GM18507 (cell line): ENCODE measurements around the gene CDH23.

Experiments
- DNase-seq: peaks from one replicate; pipeline ENCODE4 v3.0.0; 2011; ENCODE audit warnings: low read depth; ENCODE audit not compliant: insufficient read length; ENCODE audit errors: extremely low spot score
- FAIRE-seq: peaks from 2 replicates; lab custom pipeline; 2011; peaks lifted over from hg19 to GRCh38; lab: Jason Lieb, UNC

The CDH23 gene

GRCh38 chr10:71409516-71410104 lies 12.9 kb downstream of the CDH23 start:
- DNase-seq: no peak
- no peak for FAIRE-seq

GRCh38 chr10:71413581-71413980 lies 16.9 kb downstream of the CDH23 start:
- FAIRE-seq: no peak

GRCh38 chr10:71414359-71414758 lies 17.6 kb downstream of the CDH23 start:
- DNase-seq (no peak), FAIRE-seq (no peak)

More at GRCh38 chr10:71413581-71413980, 16.9 kb downstream of the CDH23 start:
- DNase-seq: no peak

- no peak for FAIRE-seq
- no peak for DNase-seq
Observed at GRCh38 chr10:71419002-71419540, 22.4 kb downstream of the CDH23 start.

DNA sequence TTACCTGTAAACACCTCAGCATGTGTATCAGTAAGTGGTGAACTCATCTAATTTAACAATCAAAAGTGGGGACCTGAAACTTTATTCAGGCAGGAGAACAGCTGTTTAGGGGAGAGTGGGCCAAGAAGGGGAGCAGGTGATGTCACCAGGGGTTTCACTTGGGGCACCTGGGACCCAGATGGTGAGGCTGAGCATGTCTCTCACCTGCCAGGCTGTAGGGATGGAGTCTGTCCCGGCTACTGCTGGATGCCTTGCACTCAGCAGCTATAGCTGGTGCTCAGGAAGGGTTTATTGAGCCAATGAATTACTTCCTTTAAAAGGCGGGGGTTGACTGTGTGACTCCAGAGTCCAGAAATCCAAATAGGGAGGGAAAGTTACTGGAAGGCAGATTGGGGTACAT lies 23.0 kb downstream of the CDH23 start:
- FAIRE-seq (no peak), DNase-seq (no peak)

DNA sequence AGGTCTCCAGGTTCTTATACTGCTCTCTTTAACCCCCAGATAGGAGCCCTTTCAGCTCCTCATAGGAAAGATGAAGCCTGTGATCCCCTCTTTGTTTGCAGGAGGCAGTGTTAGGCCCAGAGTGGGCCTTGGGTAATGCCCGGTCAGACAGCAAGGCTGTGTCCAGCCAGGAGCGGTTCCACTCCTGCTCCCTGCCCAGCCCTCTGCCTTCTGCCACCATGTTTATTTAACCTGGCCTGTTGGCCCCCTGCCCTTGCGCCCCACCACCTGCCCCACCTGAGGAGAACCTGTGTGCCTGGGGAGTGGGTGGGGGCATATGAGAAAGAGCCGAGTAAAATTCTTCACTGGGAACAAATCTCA lies 24.3 kb downstream of the CDH23 start:
- DNase-seq: no peak
- FAIRE-seq: no peak

GRCh38 chr10:71423250-71423649 lies 26.5 kb downstream of the CDH23 start:
- FAIRE-seq (no peak), DNase-seq (no peak)

DNA sequence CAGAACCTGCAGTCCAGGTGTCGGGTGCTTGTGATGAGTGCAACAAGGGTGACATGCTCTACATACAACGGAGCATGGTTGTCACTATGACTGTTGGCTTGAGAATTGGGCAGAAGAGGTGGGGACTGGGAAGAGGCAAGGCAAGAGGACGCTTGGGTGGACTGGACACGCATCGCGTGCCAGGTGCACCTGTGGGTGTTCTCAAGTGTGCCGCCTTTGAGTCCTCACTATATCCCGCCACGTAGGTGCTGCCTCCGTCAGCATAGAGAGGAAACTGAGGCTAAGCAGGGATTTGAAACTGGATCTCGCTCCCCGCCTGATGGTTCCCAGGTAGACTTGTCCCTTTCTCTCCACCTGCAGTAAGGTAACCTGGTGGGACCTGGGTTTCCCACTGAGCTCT lies 27.2 kb downstream of the CDH23 start:
- DNase-seq (no peak), FAIRE-seq (no peak)

DNA sequence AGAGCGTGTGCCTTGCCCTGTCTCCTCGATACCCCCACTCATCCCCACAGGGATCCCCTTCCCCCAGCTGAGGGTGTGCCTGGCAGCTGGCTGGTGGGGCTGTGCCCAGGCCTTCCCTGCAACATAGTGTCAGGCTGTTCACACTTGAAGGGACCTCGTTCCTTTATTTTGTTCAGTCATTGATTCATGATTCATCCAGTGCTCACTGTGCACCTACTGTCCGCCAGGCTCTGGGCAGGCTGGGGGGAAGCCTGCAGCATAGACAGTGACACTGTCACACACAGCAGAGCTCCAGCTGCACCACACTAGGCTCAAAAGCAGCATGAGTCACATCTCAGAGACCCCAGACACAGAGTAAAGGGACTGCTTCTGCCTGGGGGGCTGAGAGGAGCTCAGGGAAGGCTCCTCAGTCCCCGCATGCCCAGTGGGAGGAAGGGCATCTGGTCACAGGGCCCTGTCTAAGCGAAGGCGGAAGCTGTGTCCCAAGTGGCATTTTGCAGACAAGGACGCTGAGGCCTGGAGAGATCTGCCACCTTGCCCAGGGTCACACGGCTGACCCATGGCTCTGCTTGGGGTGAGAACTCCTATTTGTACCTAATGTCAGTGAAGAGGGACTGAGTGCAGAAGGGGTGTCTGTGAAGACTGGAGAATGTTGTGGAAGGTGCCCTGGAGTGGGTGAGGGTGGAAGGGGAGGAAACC lies 27.9 kb downstream of the CDH23 start:
- DNase-seq: no peak
- no peak for FAIRE-seq

DNA sequence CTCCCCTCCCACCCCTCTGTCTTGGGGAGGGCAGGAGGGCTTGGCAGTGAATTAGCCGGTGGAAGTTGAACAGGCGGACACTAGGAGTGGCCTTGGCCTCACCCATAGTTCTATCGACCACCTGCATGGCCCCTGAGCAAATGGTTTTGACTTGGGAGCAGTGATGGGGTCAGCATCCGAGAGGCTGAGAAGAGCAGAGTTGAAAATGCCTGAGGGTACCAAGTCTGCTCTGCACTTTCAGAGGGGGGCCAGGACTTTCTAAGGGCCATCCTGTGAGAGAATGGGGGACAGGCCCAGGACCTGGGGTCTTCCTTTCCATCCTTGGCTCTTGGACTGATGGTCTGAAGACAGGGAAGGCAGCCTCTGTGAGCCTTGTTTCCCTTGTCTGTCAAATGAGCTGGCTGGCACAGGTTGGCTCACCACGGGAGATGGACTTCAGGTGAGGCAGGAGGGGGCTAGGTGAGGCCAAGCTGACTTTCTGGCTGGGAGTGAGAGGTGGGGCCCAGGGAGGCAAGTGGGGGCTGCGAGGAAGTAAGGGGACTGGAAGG lies 29.4 kb downstream of the CDH23 start:
- FAIRE-seq: no peak
- DNase-seq: no peak

GRCh38 chr10:71427246-71427645 lies 30.5 kb downstream of the CDH23 start:
- DNase-seq: no peak
- FAIRE-seq: no peak

GRCh38 chr10:71429304-71429703 lies 32.6 kb downstream of the CDH23 start:
- DNase-seq: no peak

GRCh38 chr10:71429929-71430328 lies 33.2 kb downstream of the CDH23 start:
- DNase-seq (no peak), FAIRE-seq (no peak)

More at GRCh38 chr10:71429304-71429703, 32.6 kb downstream of the CDH23 start:
- FAIRE-seq: no peak

DNA sequence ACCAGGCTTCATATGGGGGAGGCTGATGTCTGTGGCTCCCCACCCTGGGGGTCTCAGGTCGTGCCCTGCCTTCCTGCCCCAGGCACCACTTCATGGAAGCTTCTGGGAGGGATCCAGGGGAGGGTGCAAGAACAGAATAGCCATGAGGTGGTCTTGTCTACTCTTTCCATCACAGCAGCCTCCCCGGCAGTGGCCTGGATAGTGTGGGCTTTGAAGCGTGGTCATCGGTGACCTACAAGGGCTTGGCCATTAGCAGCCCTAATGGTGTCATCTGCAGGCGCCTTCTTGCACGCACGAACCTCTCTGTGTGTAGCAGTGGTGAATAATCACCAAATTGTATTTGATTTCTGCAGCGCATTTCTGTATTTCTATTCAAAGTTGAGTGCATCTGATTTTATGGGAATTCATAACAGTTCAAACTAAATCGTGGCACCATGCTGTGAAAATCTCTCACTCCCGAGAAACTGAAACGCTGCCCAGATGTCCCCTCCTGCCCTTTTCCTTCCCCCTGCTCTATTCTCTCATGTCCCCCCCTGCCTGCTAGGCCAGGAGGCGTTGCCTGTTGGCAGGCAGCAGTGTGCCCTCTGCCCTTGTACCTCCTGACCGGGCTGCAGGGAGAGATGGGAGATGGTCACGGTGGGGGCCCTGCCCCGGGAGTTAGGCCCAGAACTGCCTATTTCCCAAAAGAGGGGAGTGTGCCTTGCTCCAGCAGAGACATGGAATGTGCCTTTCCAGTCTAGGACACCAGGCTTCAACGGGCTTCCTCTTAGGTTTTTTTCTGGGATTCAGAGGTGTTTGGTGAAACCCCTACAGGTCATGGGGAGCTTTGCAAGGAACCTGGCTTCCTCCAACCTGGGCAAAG lies 34.8 kb downstream of the CDH23 start:
- no peak for FAIRE-seq
- no peak for DNase-seq

- FAIRE-seq (no peak), DNase-seq (no peak)
Observed at GRCh38 chr10:71432101-71432905, 35.6 kb downstream of the CDH23 start.

GRCh38 chr10:71432956-71433767 lies 36.4 kb downstream of the CDH23 start:
- DNase-seq (no peak), FAIRE-seq (no peak)

DNA sequence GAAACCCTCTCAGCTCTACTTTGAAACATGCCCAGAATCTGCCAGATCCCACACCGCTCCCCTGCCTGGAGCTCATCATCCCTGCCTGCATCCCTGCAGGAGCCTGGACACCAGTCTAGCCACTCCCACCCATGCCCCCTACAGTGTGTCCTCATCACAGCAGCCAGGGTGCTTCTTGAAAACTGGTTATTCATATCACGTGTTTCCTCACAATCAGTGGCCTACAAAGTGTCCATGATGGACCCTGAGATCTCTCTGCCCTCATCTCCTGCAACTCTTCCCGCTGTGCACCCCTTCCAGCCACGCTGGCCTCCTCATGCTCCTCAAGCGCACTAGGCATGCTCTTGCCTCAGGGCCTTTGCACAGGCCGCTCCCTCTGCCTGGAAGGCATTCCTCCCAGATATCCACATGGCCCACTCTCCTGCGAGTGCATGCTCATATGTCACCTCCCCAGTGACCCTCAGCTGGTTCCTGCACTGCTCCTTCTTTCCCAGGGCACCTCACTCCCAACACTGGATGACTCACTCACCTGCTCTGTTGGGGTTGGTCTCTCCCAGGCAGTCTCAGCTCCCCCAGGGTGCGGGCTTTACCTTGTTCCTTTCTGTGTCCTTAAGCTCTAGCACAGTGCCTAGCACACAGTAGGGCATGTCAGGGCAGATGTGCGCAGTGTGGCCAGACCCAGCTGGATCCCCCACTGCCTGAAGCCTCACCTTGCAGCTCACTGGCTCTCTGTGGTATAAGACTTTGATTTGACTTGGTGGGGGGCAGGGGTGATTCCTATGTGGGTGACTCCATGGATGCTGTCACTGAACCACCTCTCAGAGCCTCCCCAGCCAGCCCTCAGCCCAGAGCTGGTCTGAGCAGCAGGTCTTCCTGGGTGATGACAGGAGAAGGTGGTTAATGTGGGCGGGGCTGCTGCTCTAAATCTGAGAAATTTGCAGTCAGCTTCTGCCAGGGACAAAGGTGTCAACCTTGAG lies 37.3 kb downstream of the CDH23 start:
- FAIRE-seq (no peak), DNase-seq (no peak)
